Kidney (tissue), 14 donors: ENCODE data around the gene PRKCQ. TPM values are rescaled to one million over a fixed set of nuclear protein-coding genes. Genes with fewer than 3 reads are reported as not detected.

Experiments used
- DNase-seq, 5 donors: peaks; one replicate each; pipeline ENCODE4 v3.0.0-alpha.2; 2013 to 2020
- FAIRE-seq: peaks from 2 replicates; lab custom pipeline; 2012; peaks lifted over from hg19 to GRCh38; lab: Jason Lieb, UNC
- H3K27ac ChIP-seq, 2 donors: one replicate each; pipeline ENCODE4 v1.7.0; 2013; ENCODE audit warnings: low read depth in 2 of 2, low read length in 2 of 2, inconsistent platforms in 1 of 2
- H3K27me3 ChIP-seq: one replicate; pipeline ENCODE4 v1.7.1; 2013; ENCODE audit warnings: low read length, inconsistent platforms; ENCODE audit not compliant: control insufficient read depth, insufficient read depth
- H3K36me3 ChIP-seq, 3 donors: one replicate each; pipeline versions ENCODE4 v1.7.0 to v1.7.1; 2013; ENCODE audit warnings: low read length in 3 of 3, control low read depth in 1 of 3, inconsistent platforms in 1 of 3; ENCODE audit not compliant: insufficient read depth in 3 of 3, control insufficient read depth in 2 of 3
- H3K4me1 ChIP-seq, 3 donors: one replicate each; pipeline versions ENCODE4 v1.7.0 to v1.7.1; 2013; ENCODE audit warnings: low read length in 3 of 3, inconsistent platforms in 1 of 3, low read depth in 1 of 3; ENCODE audit not compliant: control insufficient read depth in 2 of 3, insufficient read depth in 2 of 3
- H3K4me3 ChIP-seq, 3 donors: one replicate each; pipeline versions ENCODE4 v1.7.0 to v1.8.1; 2013; ENCODE audit warnings: low read length in 3 of 3, control low read depth in 1 of 3, inconsistent platforms in 1 of 3
- H3K9ac ChIP-seq, 3 donors: one replicate each; pipeline versions ENCODE4 v1.7.0 to v1.7.1; 2013; ENCODE audit warnings: low read length in 3 of 3, control low read depth in 1 of 3, inconsistent platforms in 1 of 3
- H3K9me3 ChIP-seq, 3 donors: one replicate each; pipeline versions ENCODE4 v1.7.0 to v1.7.1; 2013; ENCODE audit warnings: low read length in 3 of 3, control low read depth in 1 of 3, inconsistent platforms in 1 of 3; ENCODE audit not compliant: control insufficient read depth in 2 of 3, insufficient read depth in 1 of 3
- intact Hi-C: fragments of 100-400 bp; cut with DNase I; formaldehyde crosslinking; loops from one replicate; pipeline ENCODE4 v1.11.1; 2022
- polyA plus RNA-seq: library from polyadenylated mRNA; stranded (reverse); fragments of 350-450 nt; fragmentation: Illumina TruSeq; extraction: RNeasy Lipid Tissue Mini Kit (QIAGEN cat#74804); gene quantifications from one replicate; pipeline ENCODE4 v1.2.3, GENCODE V29; 2014; ENCODE audit warnings: low read depth, low replicate concordance; ENCODE audit not compliant: insufficient read depth
- total RNA-seq: library from RNA; stranded (reverse); fragmentation: NEBNext Ultra II Directional; extraction: Animal tissue kit (Norgen Biotek cat#: 25700); gene quantifications from one replicate; pipeline ENCODE4 v1.2.1, GENCODE V29; 2021
- TF ChIP-seq, protein P1 (sequence below): IDR thresholded peaks from 3 replicates; pipeline ENCODE4 v1.5.1; 2012; ENCODE audit warnings: mild to moderate bottlenecking, moderate library complexity, borderline replicate concordance; ENCODE audit not compliant: insufficient read depth; ENCODE audit errors: extremely low read depth
- donor health status: control.
- donor health status: control.
- donor health status: control.
- donor health status: control.
- donor health status: control.
- donor health status: DM: yes; HTN: yes; CAD: no.
- donor health status: Normal renal cell carcinoma (clear cell type).

Gene PRKCQ
- total and polyA plus RNA-seq, 2 donors from 2014 or later: 6.1 to 17.5 TPM

GRCh38 chr10:6402960-6403359 is 177.1 kb downstream of the PRKCQ start:
- FAIRE-seq: no peak
- Histone ChIP-seq H3K9ac (no peak overlapping the region), H3K27ac (no peak overlapping the region), H3K4me3 (no peak overlapping the region), H3K36me3 (no peaks in the 10 kb centered on the region), H3K27me3 (no peaks in the 10 kb centered on the region), H3K4me1 (peaks cover 0 to 2% (median 0%) of the 10 kb centered on the region in 3 donors), H3K9me3 (no peaks in the 10 kb centered on the region)
- TF ChIP-seq, protein P1, sequence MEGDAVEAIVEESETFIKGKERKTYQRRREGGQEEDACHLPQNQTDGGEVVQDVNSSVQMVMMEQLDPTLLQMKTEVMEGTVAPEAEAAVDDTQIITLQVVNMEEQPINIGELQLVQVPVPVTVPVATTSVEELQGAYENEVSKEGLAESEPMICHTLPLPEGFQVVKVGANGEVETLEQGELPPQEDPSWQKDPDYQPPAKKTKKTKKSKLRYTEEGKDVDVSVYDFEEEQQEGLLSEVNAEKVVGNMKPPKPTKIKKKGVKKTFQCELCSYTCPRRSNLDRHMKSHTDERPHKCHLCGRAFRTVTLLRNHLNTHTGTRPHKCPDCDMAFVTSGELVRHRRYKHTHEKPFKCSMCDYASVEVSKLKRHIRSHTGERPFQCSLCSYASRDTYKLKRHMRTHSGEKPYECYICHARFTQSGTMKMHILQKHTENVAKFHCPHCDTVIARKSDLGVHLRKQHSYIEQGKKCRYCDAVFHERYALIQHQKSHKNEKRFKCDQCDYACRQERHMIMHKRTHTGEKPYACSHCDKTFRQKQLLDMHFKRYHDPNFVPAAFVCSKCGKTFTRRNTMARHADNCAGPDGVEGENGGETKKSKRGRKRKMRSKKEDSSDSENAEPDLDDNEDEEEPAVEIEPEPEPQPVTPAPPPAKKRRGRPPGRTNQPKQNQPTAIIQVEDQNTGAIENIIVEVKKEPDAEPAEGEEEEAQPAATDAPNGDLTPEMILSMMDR: no peak
- intact Hi-C loops: loop anchor here (5.0 to 10.0 kb wide), 2 partner anchors 208 to 296 kb away; no protein-coding TSS in a partner anchor
- DNase-seq: no peak

DNA sequence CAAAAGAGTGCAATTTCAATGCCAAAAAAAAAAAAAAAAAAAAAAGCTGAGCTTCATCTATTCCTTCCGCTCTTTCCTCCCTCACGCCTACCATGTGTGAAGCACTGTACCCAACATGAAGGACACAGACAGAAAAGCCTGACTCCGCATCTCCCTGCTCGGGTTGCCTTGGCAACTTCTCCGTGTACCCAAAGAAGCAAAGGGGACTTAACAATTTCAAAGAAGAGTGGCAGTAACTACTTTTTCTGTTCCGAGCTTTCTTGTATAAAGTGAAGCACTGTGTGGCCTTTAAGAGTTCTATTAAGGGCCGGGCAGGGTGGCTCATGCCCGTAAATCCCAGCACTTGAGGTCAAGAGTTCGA is 177.7 kb downstream of the PRKCQ start:
- DNase-seq (no peak), FAIRE-seq (no peak)
- Histone ChIP-seq H3K4me1 (peaks cover 0 to 2% (median 0%) of the 10 kb centered on the region in 3 donors), H3K9ac (no peak overlapping the region), H3K36me3 (no peaks in the 10 kb centered on the region), H3K27me3 (no peaks in the 10 kb centered on the region), H3K4me3 (no peak overlapping the region), H3K9me3 (no peaks in the 10 kb centered on the region), H3K27ac (no peak overlapping the region)
- intact Hi-C loops: loop anchor here (5.0 to 10.0 kb wide), 2 partner anchors 208 to 295 kb away; no protein-coding TSS in a partner anchor
- TF ChIP-seq, protein P1: no peak

DNA sequence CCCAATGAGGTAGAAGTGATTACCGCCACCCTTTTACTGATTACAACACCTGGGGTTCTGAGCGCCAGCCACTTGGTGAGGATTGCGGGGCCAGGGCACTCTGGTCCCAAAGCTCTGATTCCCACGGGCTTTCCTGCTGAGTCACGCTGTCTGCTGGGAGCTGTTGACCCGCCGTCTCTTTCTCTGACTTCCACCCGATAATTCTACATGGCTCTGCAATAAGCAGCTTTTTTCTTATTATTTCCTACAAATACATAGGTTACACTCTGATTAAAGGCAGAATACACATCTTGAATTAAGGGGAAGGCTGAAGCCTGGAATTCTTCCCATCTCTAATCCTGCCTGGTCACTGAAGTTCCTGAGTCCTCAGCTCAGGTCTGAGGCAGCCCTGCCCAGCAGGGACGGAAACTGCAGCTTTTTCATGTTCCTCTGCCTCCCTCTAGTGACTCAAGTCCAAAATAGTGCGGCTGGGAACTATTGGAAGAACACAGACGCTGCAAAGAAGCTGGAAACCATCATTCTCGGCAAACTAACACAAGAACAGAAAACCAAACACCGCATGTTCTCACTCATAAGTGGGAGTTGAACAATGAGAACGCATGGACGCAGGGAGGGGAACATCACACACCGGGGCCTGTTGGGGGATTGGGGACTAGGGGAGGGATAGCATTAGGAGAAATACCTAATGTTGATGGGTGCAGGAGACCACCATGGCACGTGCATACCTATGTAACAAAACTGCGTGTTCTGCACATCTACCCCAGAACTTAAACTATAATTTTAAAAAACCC is 178.3 kb downstream of the PRKCQ start:
- Histone ChIP-seq H3K4me1 (peaks cover 0 to 2% (median 0%) of the 10 kb centered on the region in 3 donors), H3K4me3 (peak overlapping the region; percentile 23 to 69 (median 59))
- FAIRE-seq: peak; percentile 49

More for the DNA sequence above, 178.3 kb downstream of the PRKCQ start:
- Histone ChIP-seq H3K27ac (no peak overlapping the region), H3K36me3 (no peaks in the 10 kb centered on the region), H3K27me3 (no peaks in the 10 kb centered on the region), H3K9me3 (no peaks in the 10 kb centered on the region), H3K9ac (peak overlapping the region in 2 of 3 donors; percentile 35 to 73)
- DNase-seq: peak; percentile 78 to 95 (median 87)
- intact Hi-C loops: loop anchor here (5.0 to 10.0 kb wide), 2 partner anchors 207 to 294 kb away; no protein-coding TSS in a partner anchor
- TF ChIP-seq, protein P1: peak; percentile 83
